OCI-LY7 (cell line): ENCODE data around the gene SPAG4. TPM values are rescaled to one million over a fixed set of nuclear protein-coding genes. Genes with fewer than 3 reads are reported as not detected.

Experiments
- BruUV-seq: library from RNA; stranded (reverse); fragments of 400-500 nt; replicated peaks from 2 replicates; lab custom pipeline; 2021; lab: Mats Ljungman, UMichigan
- CTCF ChIA-PET: fragments of 300-600 bp; sonication (Branson Sonifier 250); formaldehyde crosslinking; loops from one replicate; lab custom pipeline; 2022; ENCODE audit warnings: antibody characterized with exemption; ENCODE audit not compliant: unreplicated experiment; lab: Charles Lee
- POLR2A ChIA-PET: fragments of 300-600 bp; sonication (Branson Sonifier 250); formaldehyde crosslinking; loops from one replicate; lab custom pipeline; 2022; ENCODE audit warnings: antibody characterized with exemption; lab: Charles Lee
- DNase-seq: peaks from one replicate; pipeline ENCODE4 v3.0.0-alpha.2; 2015; ENCODE audit warnings: low spot score
- H2AFZ ChIP-seq: fragments of 200-600 bp; sonication (generic), shearing (Covaris generic); 2 replicates; pipeline ENCODE4 v1.6.1; 2014; ENCODE audit warnings: mild to moderate bottlenecking, antibody characterized with exemption, low read length, moderate library complexity
- H3K27ac ChIP-seq: fragments of 200-600 bp; sonication (generic); 2 replicates; pipeline ENCODE4 v1.5.1; 2014; ENCODE audit warnings: mixed run types, low read depth, mild to moderate bottlenecking, moderate library complexity, low read length, inconsistent platforms; ENCODE audit not compliant: poor library complexity, severe bottlenecking
- H3K36me3 ChIP-seq: fragments of 200-600 bp; sonication (generic); 2 replicates; pipeline ENCODE4 v1.6.1; 2014; ENCODE audit warnings: mild to moderate bottlenecking, antibody characterized with exemption, low read length, moderate library complexity, mixed read lengths; ENCODE audit not compliant: insufficient read depth
- H3K4me1 ChIP-seq: fragments of 200-600 bp; sonication (generic); 2 replicates; pipeline ENCODE4 v1.5.1; 2014; ENCODE audit warnings: mild to moderate bottlenecking, low read length; ENCODE audit not compliant: insufficient read depth, poor library complexity, severe bottlenecking
- H3K4me2 ChIP-seq: fragments of 200-600 bp; sonication (generic); 2 replicates; pipeline ENCODE4 v1.6.1; 2014; ENCODE audit warnings: mild to moderate bottlenecking, low read length
- H3K4me3 ChIP-seq: fragments of 200-600 bp; sonication (generic); 2 replicates; pipeline ENCODE4 v1.5.1; 2014; ENCODE audit warnings: mild to moderate bottlenecking, low read depth, low read length; ENCODE audit not compliant: poor library complexity, severe bottlenecking
- H3K79me2 ChIP-seq: fragments of 200-600 bp; sonication (generic); 2 replicates; pipeline ENCODE4 v1.6.1; 2016; ENCODE audit warnings: low read depth, mild to moderate bottlenecking, low read length, moderate library complexity, mixed read lengths; ENCODE audit not compliant: insufficient read depth
- H3K9me2 ChIP-seq: fragments of 200-600 bp; sonication (generic); 2 replicates; pipeline ENCODE4 v1.6.1; 2016; ENCODE audit warnings: mild to moderate bottlenecking, low read length, mixed read lengths; ENCODE audit not compliant: insufficient read depth
- H3K9me3 ChIP-seq: fragments of 200-600 bp; sonication (generic); 2 replicates; pipeline ENCODE4 v1.6.1; 2014; ENCODE audit warnings: mild to moderate bottlenecking, mixed run types, low read length, mixed read lengths
- H4K20me1 ChIP-seq: fragments of 200-600 bp; sonication (generic); 2 replicates; pipeline ENCODE4 v1.6.1; 2014; ENCODE audit warnings: mild to moderate bottlenecking, antibody characterized with exemption, low read length, moderate library complexity, mixed read lengths; ENCODE audit not compliant: insufficient read depth
- EZH2phosphoT487 ChIP-seq: fragments of 200-600 bp; sonication (generic); IDR thresholded peaks from 2 replicates; pipeline ENCODE4 v1.6.1; 2018; ENCODE audit warnings: low read depth, borderline replicate concordance, mild to moderate bottlenecking, mixed run types, antibody characterized with exemption, low read length, moderate library complexity, mixed read lengths
- intact Hi-C: fragments of 100-400 bp; cut with micrococcal nuclease; formaldehyde crosslinking; loops from one replicate; pipeline ENCODE4 v1.10.0; 2022; ENCODE audit not compliant: unreplicated experiment
- total RNA-seq, 2 experiments: library from RNA; depleted of rRNA in 1 of 2; stranded (reverse); fragments of >200 nt in 1 of 2; shearing (Covaris generic) in 1 of 2; gene quantifications; 2 replicates each; pipeline ENCODE4 v1.2.3, GENCODE V29; 2014 to 2022
- TF ChIP-seq, protein P1 (sequence below): fragments of 200-600 bp; sonication (generic); conservative IDR thresholded peaks from 2 replicates; pipeline ENCODE4 v1.5.1; 2014; ENCODE audit warnings: mild to moderate bottlenecking, antibody characterized with exemption, low read length, moderate library complexity, mixed read lengths

SPAG4 gene
- total RNA-seq, 2 experiments from 2014 or later = 24.7 to 64.2 TPM

DNA sequence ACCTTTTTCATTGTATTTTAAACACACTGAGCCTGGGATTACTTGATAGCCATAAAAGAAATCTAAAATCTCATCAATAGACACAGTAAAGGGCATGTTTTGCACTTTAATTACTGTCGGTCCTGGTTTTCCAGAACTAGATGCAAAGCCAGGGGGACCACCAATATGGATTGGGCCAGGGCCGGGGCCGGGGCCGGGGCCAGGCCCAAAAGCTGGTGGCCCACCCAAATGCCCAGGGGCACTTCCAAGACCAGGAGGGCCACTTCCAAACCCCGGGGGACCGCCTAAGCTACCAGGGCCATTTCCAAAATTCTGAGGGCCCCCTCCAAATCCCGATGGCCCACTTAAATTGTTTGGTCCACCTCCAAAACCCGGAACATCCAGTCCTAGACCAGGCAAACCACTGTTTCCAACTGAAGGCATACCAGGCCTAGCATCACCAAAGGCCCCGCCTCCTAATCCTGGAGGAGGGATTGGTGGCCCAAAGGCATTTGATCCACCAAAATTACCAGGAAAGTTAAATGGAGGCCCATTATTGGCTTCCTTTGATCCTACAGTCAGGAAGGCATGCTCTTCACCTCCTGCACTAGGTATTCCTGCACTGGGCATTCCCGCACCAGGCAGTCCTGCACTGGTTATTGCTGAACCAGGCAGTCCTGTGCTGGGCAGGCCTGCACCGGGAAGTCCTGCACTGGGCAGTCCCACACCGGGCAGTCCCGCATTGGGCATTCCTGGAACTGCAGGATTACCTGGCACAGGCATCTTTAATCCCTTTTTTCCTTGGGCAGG, 37.2 kb downstream of the SPAG4 start:
- intact Hi-C loops = no loop called here
- H3K4me2 ChIP-seq = no peak overlapping the region
- H3K9me3 ChIP-seq = no peaks in the 10 kb centered on the region
- BruUV-seq = no TSS peak
- peaks cover 27% of the 10 kb centered on the region for H4K20me1 ChIP-seq
- no peaks in the 10 kb centered on the region for H3K9me2 ChIP-seq
- H3K4me1 ChIP-seq = peaks cover 8% of the 10 kb centered on the region
- peaks cover 98% of the 10 kb centered on the region for H3K36me3 ChIP-seq
- TF ChIP-seq, protein P1, sequence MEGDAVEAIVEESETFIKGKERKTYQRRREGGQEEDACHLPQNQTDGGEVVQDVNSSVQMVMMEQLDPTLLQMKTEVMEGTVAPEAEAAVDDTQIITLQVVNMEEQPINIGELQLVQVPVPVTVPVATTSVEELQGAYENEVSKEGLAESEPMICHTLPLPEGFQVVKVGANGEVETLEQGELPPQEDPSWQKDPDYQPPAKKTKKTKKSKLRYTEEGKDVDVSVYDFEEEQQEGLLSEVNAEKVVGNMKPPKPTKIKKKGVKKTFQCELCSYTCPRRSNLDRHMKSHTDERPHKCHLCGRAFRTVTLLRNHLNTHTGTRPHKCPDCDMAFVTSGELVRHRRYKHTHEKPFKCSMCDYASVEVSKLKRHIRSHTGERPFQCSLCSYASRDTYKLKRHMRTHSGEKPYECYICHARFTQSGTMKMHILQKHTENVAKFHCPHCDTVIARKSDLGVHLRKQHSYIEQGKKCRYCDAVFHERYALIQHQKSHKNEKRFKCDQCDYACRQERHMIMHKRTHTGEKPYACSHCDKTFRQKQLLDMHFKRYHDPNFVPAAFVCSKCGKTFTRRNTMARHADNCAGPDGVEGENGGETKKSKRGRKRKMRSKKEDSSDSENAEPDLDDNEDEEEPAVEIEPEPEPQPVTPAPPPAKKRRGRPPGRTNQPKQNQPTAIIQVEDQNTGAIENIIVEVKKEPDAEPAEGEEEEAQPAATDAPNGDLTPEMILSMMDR = no peak
- TF ChIP-seq EZH2phosphoT487 = no peak
- ChIA-PET CTCF (no interaction called here), POLR2A (interaction anchor here (1.2 kb wide), 1 partner anchor 8 kb away, joined by 4 read pairs; no protein-coding TSS in a partner anchor)
- no peak overlapping the region for H3K4me3 ChIP-seq
- no peak overlapping the region for H2AFZ ChIP-seq
- H3K27ac ChIP-seq = no peak overlapping the region
- DNase-seq = no peak
- peaks cover 98% of the 10 kb centered on the region for H3K79me2 ChIP-seq

GRCh38 chr20:35653430-35653734, 37.8 kb downstream of the SPAG4 start:
- Histone ChIP-seq H3K9me2 (no peaks in the 10 kb centered on the region), H3K9me3 (no peaks in the 10 kb centered on the region), H3K4me2 (no peak overlapping the region), H3K4me3 (no peak overlapping the region), H3K4me1 (peaks cover 8% of the 10 kb centered on the region), H4K20me1 (peaks cover 31% of the 10 kb centered on the region), H3K27ac (no peak overlapping the region), H3K79me2 (peaks cover 100% of the 10 kb centered on the region), H3K36me3 (peaks cover 97% of the 10 kb centered on the region), H2AFZ (no peak overlapping the region)
- POLR2A ChIA-PET = no interaction called here
- DNase-seq = no peak
- CTCF ChIA-PET = no interaction called here
- TF ChIP-seq EZH2phosphoT487 = no peak
- TF ChIP-seq, protein P1 = no peak
- TSS peak; percentile 13 for BruUV-seq
- intact Hi-C loops = no loop called here

- CTCF ChIA-PET = no interaction called here
- DNase-seq = no peak
- Histone ChIP-seq H2AFZ (no peak overlapping the region), H3K9me3 (no peaks in the 10 kb centered on the region), H3K4me3 (no peak overlapping the region), H3K9me2 (no peaks in the 10 kb centered on the region), H3K36me3 (peaks cover 97% of the 10 kb centered on the region), H4K20me1 (peaks cover 32% of the 10 kb centered on the region), H3K4me1 (peaks cover 9% of the 10 kb centered on the region), H3K4me2 (no peak overlapping the region), H3K79me2 (peaks cover 100% of the 10 kb centered on the region), H3K27ac (no peak overlapping the region)
- BruUV-seq = no TSS peak
- intact Hi-C loops = no loop called here
- POLR2A ChIA-PET = no interaction called here
- TF ChIP-seq EZH2phosphoT487 = no peak
- TF ChIP-seq, protein P1 = no peak
Observed at GRCh38 chr20:35653893-35654292, 38.3 kb downstream of the SPAG4 start.
